Measurements from ENCODE around the gene BROX.
"Not testable (repeated sequence)": the region's sequence is repeated elsewhere in the genome, so short reads cannot be mapped to it uniquely, and the experiment has no call there.

Gene BROX

GRCh38 chr1:222749927-222750326 is 37.6 kb downstream of the BROX start:
- TF ChIP-seq CTCF (IDR thresholded peaks at IDR 0.05; ENCODE audit: extremely low read depth, missing control alignments), result no peak
- no peak for DNase-seq (ENCODE audit: low spot score)

GRCh38 chr1:222750651-222751050 is 38.3 kb downstream of the BROX start:
- DNase-seq (ENCODE audit: low spot score), result peak; percentile 10
- no peak for TF ChIP-seq CTCF (IDR thresholded peaks at IDR 0.05; ENCODE audit: extremely low read depth, missing control alignments)

GRCh38 chr1:222751255-222751654 is 38.9 kb downstream of the BROX start:
- TF ChIP-seq CTCF (IDR thresholded peaks at IDR 0.05; ENCODE audit: extremely low read depth, missing control alignments), result no peak
- DNase-seq (ENCODE audit: low spot score), result no peak

- DNase-seq (ENCODE audit: low spot score), result no peak
- TF ChIP-seq CTCF (IDR thresholded peaks at IDR 0.05; ENCODE audit: extremely low read depth, missing control alignments), result no peak
Observed at GRCh38 chr1:222754366-222755139, 42.2 kb downstream of the BROX start.

- no peak for TF ChIP-seq CTCF (IDR thresholded peaks at IDR 0.05; ENCODE audit: extremely low read depth, missing control alignments)
- no peak for DNase-seq (ENCODE audit: low spot score)
Observed at GRCh38 chr1:222757646-222758268, 45.4 kb downstream of the BROX start.

- no peak for TF ChIP-seq CTCF (IDR thresholded peaks at IDR 0.05; ENCODE audit: extremely low read depth, missing control alignments)
- DNase-seq (ENCODE audit: low spot score), result no peak
Observed at GRCh38 chr1:222759451-222760035, 47.2 kb downstream of the BROX start.

GRCh38 chr1:222761083-222761482 is 48.7 kb downstream of the BROX start:
- no peak for DNase-seq (ENCODE audit: low spot score)
- TF ChIP-seq CTCF (IDR thresholded peaks at IDR 0.05; ENCODE audit: extremely low read depth, missing control alignments), result no peak

GRCh38 chr1:222762178-222762577 is 49.8 kb downstream of the BROX start:
- not testable (repeated sequence) for DNase-seq (ENCODE audit: low spot score)
